HCT116 (cell line): Measurements from ENCODE around the gene MERTK.

ENCODE experiments used
- CBX3 ChIP-seq: IDR thresholded peaks from 2 replicates; pipeline ENCODE4 v1.6.1; 2012; ENCODE audit warnings: low read depth
- POLR2A ChIP-seq: IDR thresholded peaks from 2 replicates; pipeline ENCODE4 v1.7.0; 2011; ENCODE audit warnings: borderline replicate concordance; ENCODE audit not compliant: insufficient read depth, insufficient read length; ENCODE audit errors: extremely low read depth
- POLR2AphosphoS5 ChIP-seq: IDR thresholded peaks from 2 replicates; pipeline ENCODE4 v1.6.1; 2011; ENCODE audit warnings: mild to moderate bottlenecking, low read depth, low read length, moderate library complexity
- SIN3A ChIP-seq: IDR thresholded peaks from 2 replicates; pipeline ENCODE4 v1.6.1; 2012; ENCODE audit warnings: low read depth
- ZNF274 ChIP-seq: fragments of 200-500 bp; sonication (Bioruptor generic); IDR thresholded peaks from 2 replicates; pipeline ENCODE4 v1.6.1; 2014; ENCODE audit warnings: mild to moderate bottlenecking, low read depth, low read length, inconsistent platforms
- TF ChIP-seq, protein P1 (sequence below), 3 experiments: fragments of 200-600 bp in 1 of 3; sonication (generic) in 1 of 3; IDR thresholded peaks in 2 of 3; conservative IDR thresholded peaks in 1 of 3; 2 replicates each; pipeline ENCODE4 v1.5.1; 2012 to 2017; ENCODE audit warnings: low read depth in 2 of 3, low read length in 2 of 3, antibody characterized with exemption in 1 of 3, borderline replicate concordance in 1 of 3, control low read depth in 1 of 3, mild to moderate bottlenecking in 1 of 3, mixed read lengths in 1 of 3, mixed run types in 1 of 3, moderate library complexity in 1 of 3; ENCODE audit not compliant: insufficient read depth in 1 of 3
- TF ChIP-seq, protein P2 (sequence below): IDR thresholded peaks from 2 replicates; pipeline ENCODE4 v1.6.1; 2012
- TF ChIP-seq, protein P3 (sequence below): IDR thresholded peaks from 2 replicates; pipeline ENCODE4 v1.6.1; 2012; ENCODE audit warnings: low read depth

DNA sequence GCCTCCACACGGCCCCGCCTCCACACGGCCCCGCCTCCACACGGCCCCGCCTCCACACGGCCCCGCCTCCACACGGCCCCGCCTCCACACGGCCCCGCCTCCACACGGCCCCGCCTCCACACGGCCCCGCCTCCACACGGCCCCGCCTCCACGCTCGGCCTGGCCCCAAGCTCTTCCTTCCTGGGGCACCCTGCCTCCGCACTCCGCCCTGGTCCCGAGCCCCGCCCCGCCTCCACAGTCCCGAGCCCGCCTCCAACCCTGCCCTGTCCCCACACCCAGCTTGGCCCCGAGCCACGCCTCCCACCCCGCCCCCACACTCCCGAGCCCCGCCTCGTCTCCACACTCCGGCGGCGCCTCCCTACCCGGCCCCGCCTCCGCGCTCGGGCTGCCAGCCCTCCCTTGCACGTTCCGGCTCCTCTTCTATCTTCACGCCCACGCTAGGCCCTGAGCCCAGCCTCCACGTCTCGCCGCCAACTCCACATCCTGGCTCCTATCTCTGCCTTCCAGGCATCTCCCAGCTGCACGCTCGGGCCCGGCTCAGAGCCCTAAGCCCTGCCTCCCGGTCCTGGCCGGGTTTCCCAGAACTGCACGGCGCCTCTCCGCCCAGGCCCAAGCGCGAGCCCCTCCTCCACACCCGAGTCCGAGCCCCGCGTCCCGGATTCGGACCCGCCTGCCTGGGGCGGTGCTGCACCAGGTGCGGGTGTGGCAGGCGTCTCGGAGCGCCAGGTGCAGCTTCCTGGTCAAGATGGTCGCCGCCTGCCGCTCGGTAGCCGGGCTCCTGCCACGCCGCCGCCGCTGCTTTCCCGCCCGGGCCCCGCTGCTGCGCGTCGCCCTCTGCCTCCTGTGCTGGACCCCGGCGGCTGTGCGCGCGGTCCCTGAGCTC is 156.7 kb downstream of the MERTK start, which contains the start of gene TMEM87B:
- TF ChIP-seq POLR2A (no peak), POLR2AphosphoS5 (peak; percentile 46), SIN3A (peak; percentile 63), CBX3 (no peak), ZNF274 (no peak)
- TF ChIP-seq, protein P1, sequence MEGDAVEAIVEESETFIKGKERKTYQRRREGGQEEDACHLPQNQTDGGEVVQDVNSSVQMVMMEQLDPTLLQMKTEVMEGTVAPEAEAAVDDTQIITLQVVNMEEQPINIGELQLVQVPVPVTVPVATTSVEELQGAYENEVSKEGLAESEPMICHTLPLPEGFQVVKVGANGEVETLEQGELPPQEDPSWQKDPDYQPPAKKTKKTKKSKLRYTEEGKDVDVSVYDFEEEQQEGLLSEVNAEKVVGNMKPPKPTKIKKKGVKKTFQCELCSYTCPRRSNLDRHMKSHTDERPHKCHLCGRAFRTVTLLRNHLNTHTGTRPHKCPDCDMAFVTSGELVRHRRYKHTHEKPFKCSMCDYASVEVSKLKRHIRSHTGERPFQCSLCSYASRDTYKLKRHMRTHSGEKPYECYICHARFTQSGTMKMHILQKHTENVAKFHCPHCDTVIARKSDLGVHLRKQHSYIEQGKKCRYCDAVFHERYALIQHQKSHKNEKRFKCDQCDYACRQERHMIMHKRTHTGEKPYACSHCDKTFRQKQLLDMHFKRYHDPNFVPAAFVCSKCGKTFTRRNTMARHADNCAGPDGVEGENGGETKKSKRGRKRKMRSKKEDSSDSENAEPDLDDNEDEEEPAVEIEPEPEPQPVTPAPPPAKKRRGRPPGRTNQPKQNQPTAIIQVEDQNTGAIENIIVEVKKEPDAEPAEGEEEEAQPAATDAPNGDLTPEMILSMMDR (IDR thresholded peaks at IDR 0.05 in 2 of 3, conservative IDR thresholded peaks at IDR 0.05 in 1 of 3; ENCODE audit: borderline replicate concordance in 1 of 3, insufficient read depth in 1 of 3, low read depth in 2 of 3, low read length in 2 of 3), result no peak
- TF ChIP-seq, protein P2, sequence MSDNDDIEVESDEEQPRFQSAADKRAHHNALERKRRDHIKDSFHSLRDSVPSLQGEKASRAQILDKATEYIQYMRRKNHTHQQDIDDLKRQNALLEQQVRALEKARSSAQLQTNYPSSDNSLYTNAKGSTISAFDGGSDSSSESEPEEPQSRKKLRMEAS, result peak; percentile 76
- TF ChIP-seq, protein P3, sequence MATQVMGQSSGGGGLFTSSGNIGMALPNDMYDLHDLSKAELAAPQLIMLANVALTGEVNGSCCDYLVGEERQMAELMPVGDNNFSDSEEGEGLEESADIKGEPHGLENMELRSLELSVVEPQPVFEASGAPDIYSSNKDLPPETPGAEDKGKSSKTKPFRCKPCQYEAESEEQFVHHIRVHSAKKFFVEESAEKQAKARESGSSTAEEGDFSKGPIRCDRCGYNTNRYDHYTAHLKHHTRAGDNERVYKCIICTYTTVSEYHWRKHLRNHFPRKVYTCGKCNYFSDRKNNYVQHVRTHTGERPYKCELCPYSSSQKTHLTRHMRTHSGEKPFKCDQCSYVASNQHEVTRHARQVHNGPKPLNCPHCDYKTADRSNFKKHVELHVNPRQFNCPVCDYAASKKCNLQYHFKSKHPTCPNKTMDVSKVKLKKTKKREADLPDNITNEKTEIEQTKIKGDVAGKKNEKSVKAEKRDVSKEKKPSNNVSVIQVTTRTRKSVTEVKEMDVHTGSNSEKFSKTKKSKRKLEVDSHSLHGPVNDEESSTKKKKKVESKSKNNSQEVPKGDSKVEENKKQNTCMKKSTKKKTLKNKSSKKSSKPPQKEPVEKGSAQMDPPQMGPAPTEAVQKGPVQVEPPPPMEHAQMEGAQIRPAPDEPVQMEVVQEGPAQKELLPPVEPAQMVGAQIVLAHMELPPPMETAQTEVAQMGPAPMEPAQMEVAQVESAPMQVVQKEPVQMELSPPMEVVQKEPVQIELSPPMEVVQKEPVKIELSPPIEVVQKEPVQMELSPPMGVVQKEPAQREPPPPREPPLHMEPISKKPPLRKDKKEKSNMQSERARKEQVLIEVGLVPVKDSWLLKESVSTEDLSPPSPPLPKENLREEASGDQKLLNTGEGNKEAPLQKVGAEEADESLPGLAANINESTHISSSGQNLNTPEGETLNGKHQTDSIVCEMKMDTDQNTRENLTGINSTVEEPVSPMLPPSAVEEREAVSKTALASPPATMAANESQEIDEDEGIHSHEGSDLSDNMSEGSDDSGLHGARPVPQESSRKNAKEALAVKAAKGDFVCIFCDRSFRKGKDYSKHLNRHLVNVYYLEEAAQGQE, result no peak
